Glutamatergic neuron (in vitro differentiated cells): ENCODE measurements around the gene BAIAP3. TPM values are rescaled to one million over a fixed set of nuclear protein-coding genes. Genes with fewer than 3 reads are reported as not detected.

ENCODE experiments used
- DNase-seq: peaks from one replicate; pipeline ENCODE4 v3.0.0; 2022
- H3K27ac Mint-ChIP-seq: one replicate; pipeline ENCODE4 v1.8.0; 2020; ENCODE audit warnings: mild to moderate bottlenecking, mixed read lengths, inconsistent platforms; ENCODE audit not compliant: unreplicated experiment
- H3K27me3 Mint-ChIP-seq: one replicate; pipeline ENCODE4 v1.8.0; 2020; ENCODE audit warnings: mild to moderate bottlenecking, moderate library complexity, mixed read lengths, inconsistent platforms; ENCODE audit not compliant: unreplicated experiment
- H3K36me3 Mint-ChIP-seq: one replicate; pipeline ENCODE4 v1.8.0; 2020; ENCODE audit warnings: mild to moderate bottlenecking, mixed read lengths, inconsistent platforms; ENCODE audit not compliant: unreplicated experiment
- H3K4me1 Mint-ChIP-seq: one replicate; pipeline ENCODE4 v1.8.0; 2020; ENCODE audit warnings: mild to moderate bottlenecking, low read depth, mixed read lengths, inconsistent platforms; ENCODE audit not compliant: unreplicated experiment
- H3K4me3 Mint-ChIP-seq: one replicate; pipeline ENCODE4 v1.8.0; 2020; ENCODE audit warnings: mild to moderate bottlenecking, mixed read lengths, inconsistent platforms; ENCODE audit not compliant: unreplicated experiment
- H3K9me3 Mint-ChIP-seq: one replicate; pipeline ENCODE4 v1.8.0; 2020; ENCODE audit warnings: mild to moderate bottlenecking, moderate library complexity, mixed read lengths, inconsistent platforms; ENCODE audit not compliant: unreplicated experiment
- CTCF ChIP-seq: fragments of 200-600 bp; sonication (generic); IDR thresholded peaks from one replicate; pipeline ENCODE4 v1.5.0; 2021; ENCODE audit not compliant: partially characterized antibody, unreplicated experiment
- total RNA-seq: library from RNA; stranded (reverse); fragmentation: NEBNext Ultra II Directional; extraction: Animal tissue kit (Norgen Biotek cat#: 25700); gene quantifications from one replicate; pipeline ENCODE4 v1.2.1, GENCODE V29; 2021; ENCODE audit not compliant: unreplicated experiment

Gene BAIAP3
- total RNA-seq, 1 donor from 2014 or later = 26.7 TPM

- H3K9me3 Mint-ChIP-seq = peaks cover 9% of the 10 kb centered on the region
- H3K36me3 Mint-ChIP-seq = no peaks in the 10 kb centered on the region
- no peak for DNase-seq
- no peak overlapping the region for H3K27ac Mint-ChIP-seq
- TF ChIP-seq CTCF = no peak
- no peak overlapping the region for H3K4me3 Mint-ChIP-seq
- no peaks in the 10 kb centered on the region for H3K4me1 Mint-ChIP-seq
- peaks cover 5% of the 10 kb centered on the region for H3K27me3 Mint-ChIP-seq
Observed at GRCh38 chr16:1323296-1324239, 9.9 kb upstream of the BAIAP3 start.

GRCh38 chr16:1324286-1324826 is 9.1 kb upstream of the BAIAP3 start:
- Mint-ChIP-seq H3K27me3 (peaks cover 4% of the 10 kb centered on the region), H3K4me1 (no peaks in the 10 kb centered on the region), H3K36me3 (no peaks in the 10 kb centered on the region), H3K27ac (no peak overlapping the region), H3K4me3 (no peak overlapping the region), H3K9me3 (peaks cover 8% of the 10 kb centered on the region)
- TF ChIP-seq CTCF = no peak
- DNase-seq = no peak

- no peak overlapping the region for H3K4me3 Mint-ChIP-seq
- H3K27me3 Mint-ChIP-seq = peaks cover 3% of the 10 kb centered on the region
- H3K36me3 Mint-ChIP-seq = no peaks in the 10 kb centered on the region
- H3K9me3 Mint-ChIP-seq = peaks cover 6% of the 10 kb centered on the region
- no peaks in the 10 kb centered on the region for H3K4me1 Mint-ChIP-seq
- no peak overlapping the region for H3K27ac Mint-ChIP-seq
- DNase-seq = no peak
- no peak for TF ChIP-seq CTCF
Observed at GRCh38 chr16:1325261-1325660, 8.2 kb upstream of the BAIAP3 start.

GRCh38 chr16:1325673-1326371 is 7.6 kb upstream of the BAIAP3 start:
- H3K27ac Mint-ChIP-seq = no peak overlapping the region
- H3K27me3 Mint-ChIP-seq = peaks cover 3% of the 10 kb centered on the region
- DNase-seq = peak; percentile 20
- TF ChIP-seq CTCF = no peak
- no peaks in the 10 kb centered on the region for H3K4me1 Mint-ChIP-seq
- H3K9me3 Mint-ChIP-seq = peaks cover 6% of the 10 kb centered on the region
- no peak overlapping the region for H3K4me3 Mint-ChIP-seq
- no peaks in the 10 kb centered on the region for H3K36me3 Mint-ChIP-seq
